Nephron (organoid): ENCODE results near the gene VPS33B.

Source experiments
- H3K27ac Mint-ChIP-seq, 3 experiments: 2 replicates each; pipeline ENCODE4 v1.8.0; 2020; ENCODE audit warnings: mixed read lengths in 3 of 3, mild to moderate bottlenecking in 2 of 3, moderate library complexity in 1 of 3
- H3K27me3 Mint-ChIP-seq: 2 replicates; pipeline ENCODE4 v1.8.0; 2021; ENCODE audit warnings: low read depth, mild to moderate bottlenecking, moderate library complexity, mixed read lengths
- H3K36me3 Mint-ChIP-seq: 2 replicates; pipeline ENCODE4 v1.8.0; 2020; ENCODE audit warnings: low read depth, mixed read lengths
- H3K4me1 Mint-ChIP-seq: 2 replicates; pipeline ENCODE4 v1.8.0; 2020; ENCODE audit warnings: mixed read lengths
- H3K4me3 Mint-ChIP-seq, 3 experiments: 2 replicates each; pipeline ENCODE4 v1.8.0; 2020; ENCODE audit warnings: mild to moderate bottlenecking in 3 of 3, mixed read lengths in 3 of 3, moderate library complexity in 2 of 3
- H3K9me3 Mint-ChIP-seq: 2 replicates; pipeline ENCODE4 v1.8.0; 2020; ENCODE audit warnings: mixed read lengths
- CTCF ChIP-seq, 3 experiments: fragments of 200-600 bp; sonication (generic); IDR thresholded peaks; one replicate each; pipeline ENCODE4 v1.5.0; 2021; ENCODE audit warnings: antibody characterized with exemption in 3 of 3; ENCODE audit not compliant: unreplicated experiment in 3 of 3

Gene VPS33B

GRCh38 chr15:90955624-90956273 lies 66.6 kb downstream of the VPS33B start:
- H3K27me3 Mint-ChIP-seq: no peaks in the 10 kb centered on the region
- H3K9me3 Mint-ChIP-seq: no peaks in the 10 kb centered on the region
- peaks cover 25% of the 10 kb centered on the region for H3K4me1 Mint-ChIP-seq
- peak overlapping the region in 2 of 3 experiments; percentile 25 to 69 for H3K27ac Mint-ChIP-seq
- no peak for TF ChIP-seq CTCF (IDR thresholded peaks at IDR 0.05; ENCODE audit: unreplicated experiment in 3 of 3)
- H3K4me3 Mint-ChIP-seq: peak overlapping the region; percentile 85 to 92 (median 90)
- H3K36me3 Mint-ChIP-seq: peaks cover 26% of the 10 kb centered on the region

GRCh38 chr15:90954712-90955623 lies 67.4 kb downstream of the VPS33B start, which contains the start of gene RCCD1:
RCCD1 (plus strand) TSS chr15:90954884; CDS start chr15:90956735, 1,851 bp downstream.
- H3K27me3 Mint-ChIP-seq: no peaks in the 10 kb centered on the region
- H3K27ac Mint-ChIP-seq: peak within 1 kb of the TSS; percentile 25 to 75 (median 39)
- no peaks in the 10 kb centered on the region for H3K9me3 Mint-ChIP-seq
- H3K4me1 Mint-ChIP-seq: peaks cover 24% of the 10 kb centered on the region
- H3K36me3 Mint-ChIP-seq: peaks cover 30% of the 10 kb centered on the region
- TF ChIP-seq CTCF (IDR thresholded peaks at IDR 0.05; ENCODE audit: unreplicated experiment in 3 of 3): no peak
- peak within 1 kb of the TSS; percentile 85 to 92 (median 90) for H3K4me3 Mint-ChIP-seq

GRCh38 chr15:90953947-90954711 lies 68.3 kb downstream of the VPS33B start:
- no peak for TF ChIP-seq CTCF (IDR thresholded peaks at IDR 0.05; ENCODE audit: unreplicated experiment in 3 of 3)
- H3K4me1 Mint-ChIP-seq: peaks cover 15% of the 10 kb centered on the region
- no peaks in the 10 kb centered on the region for H3K9me3 Mint-ChIP-seq
- peaks cover 29% of the 10 kb centered on the region for H3K36me3 Mint-ChIP-seq
- H3K27me3 Mint-ChIP-seq: no peaks in the 10 kb centered on the region
- peak overlapping the region in 1 of 3 experiments; percentile 75 for H3K27ac Mint-ChIP-seq
- peak overlapping the region; percentile 85 to 92 (median 90) for H3K4me3 Mint-ChIP-seq

GRCh38 chr15:90952901-90953677 lies 69.3 kb downstream of the VPS33B start:
- no peak for TF ChIP-seq CTCF (IDR thresholded peaks at IDR 0.05; ENCODE audit: unreplicated experiment in 3 of 3)
- H3K27ac Mint-ChIP-seq: no peak overlapping the region
- H3K4me1 Mint-ChIP-seq: peaks cover 13% of the 10 kb centered on the region
- peak overlapping the region; percentile 79 to 85 (median 81) for H3K4me3 Mint-ChIP-seq
- H3K36me3 Mint-ChIP-seq: peaks cover 34% of the 10 kb centered on the region
- H3K27me3 Mint-ChIP-seq: no peaks in the 10 kb centered on the region
- no peaks in the 10 kb centered on the region for H3K9me3 Mint-ChIP-seq

DNA sequence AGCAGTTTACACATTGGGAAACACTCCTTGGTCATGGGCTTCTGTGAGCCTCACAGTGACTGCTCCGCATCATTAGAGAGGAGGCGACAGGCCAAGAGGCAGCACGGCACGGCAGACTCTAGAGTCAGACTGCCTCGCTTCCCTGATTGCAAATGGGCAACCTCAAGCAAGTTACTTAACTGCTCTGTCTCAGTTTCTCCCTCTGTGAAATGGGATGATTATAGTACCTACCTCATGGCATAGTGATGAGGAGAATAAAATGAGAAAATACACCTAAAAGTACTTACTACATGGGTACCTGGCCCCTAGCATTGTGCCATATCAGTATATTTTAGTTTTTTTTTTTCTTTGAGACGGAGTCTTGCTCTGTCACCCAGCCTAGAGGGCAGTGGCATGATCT lies 71.7 kb downstream of the VPS33B start:
- Mint-ChIP-seq H3K9me3 (no peaks in the 10 kb centered on the region), H3K27ac (no peak overlapping the region), H3K36me3 (peaks cover 47% of the 10 kb centered on the region), H3K27me3 (no peaks in the 10 kb centered on the region), H3K4me1 (no peaks in the 10 kb centered on the region), H3K4me3 (no peak overlapping the region)
- no peak for TF ChIP-seq CTCF (IDR thresholded peaks at IDR 0.05; ENCODE audit: unreplicated experiment in 3 of 3)
